AG10803 (cell line): ENCODE measurements around the gene ZC3HAV1.

ENCODE experiments used
- DNase-seq: peaks from one replicate; pipeline ENCODE4 v3.0.0; 2010; ENCODE audit warnings: low read depth
- H3K4me3 ChIP-seq: 2 replicates; pipeline ENCODE4 v1.5.1; 2011; ENCODE audit warnings: mild to moderate bottlenecking, low read length, control low read depth
- TF ChIP-seq, protein P1 (sequence below): conservative IDR thresholded peaks from 2 replicates; pipeline ENCODE4 v1.5.1; 2011; ENCODE audit warnings: mild to moderate bottlenecking, low read length, control low read depth, inconsistent platforms

The ZC3HAV1 gene

GRCh38 chr7:139109188-139109982 is at the start of gene ZC3HAV1:
TSS of gene ZC3HAV1 (minus strand) at chr7:139109720. CDS start at chr7:139109331, 389 bp downstream.
- peak within 1 kb of the TSS; percentile 91 for H3K4me3 ChIP-seq
- TF ChIP-seq, protein P1, sequence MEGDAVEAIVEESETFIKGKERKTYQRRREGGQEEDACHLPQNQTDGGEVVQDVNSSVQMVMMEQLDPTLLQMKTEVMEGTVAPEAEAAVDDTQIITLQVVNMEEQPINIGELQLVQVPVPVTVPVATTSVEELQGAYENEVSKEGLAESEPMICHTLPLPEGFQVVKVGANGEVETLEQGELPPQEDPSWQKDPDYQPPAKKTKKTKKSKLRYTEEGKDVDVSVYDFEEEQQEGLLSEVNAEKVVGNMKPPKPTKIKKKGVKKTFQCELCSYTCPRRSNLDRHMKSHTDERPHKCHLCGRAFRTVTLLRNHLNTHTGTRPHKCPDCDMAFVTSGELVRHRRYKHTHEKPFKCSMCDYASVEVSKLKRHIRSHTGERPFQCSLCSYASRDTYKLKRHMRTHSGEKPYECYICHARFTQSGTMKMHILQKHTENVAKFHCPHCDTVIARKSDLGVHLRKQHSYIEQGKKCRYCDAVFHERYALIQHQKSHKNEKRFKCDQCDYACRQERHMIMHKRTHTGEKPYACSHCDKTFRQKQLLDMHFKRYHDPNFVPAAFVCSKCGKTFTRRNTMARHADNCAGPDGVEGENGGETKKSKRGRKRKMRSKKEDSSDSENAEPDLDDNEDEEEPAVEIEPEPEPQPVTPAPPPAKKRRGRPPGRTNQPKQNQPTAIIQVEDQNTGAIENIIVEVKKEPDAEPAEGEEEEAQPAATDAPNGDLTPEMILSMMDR, result no peak
- DNase-seq, result peak; percentile 89

- TF ChIP-seq, protein P1, result no peak
- no peak overlapping the region for H3K4me3 ChIP-seq
- peak; percentile 32 for DNase-seq
Observed at GRCh38 chr7:139153832-139154231, 44.3 kb upstream of the ZC3HAV1 start.

GRCh38 chr7:139152149-139152548 is 42.6 kb upstream of the ZC3HAV1 start:
- no peak for DNase-seq
- TF ChIP-seq, protein P1, result no peak
- no peak overlapping the region for H3K4me3 ChIP-seq

GRCh38 chr7:139139150-139139549 is 29.6 kb upstream of the ZC3HAV1 start:
- TF ChIP-seq, protein P1, result no peak
- H3K4me3 ChIP-seq, result no peak overlapping the region
- no peak for DNase-seq

DNA sequence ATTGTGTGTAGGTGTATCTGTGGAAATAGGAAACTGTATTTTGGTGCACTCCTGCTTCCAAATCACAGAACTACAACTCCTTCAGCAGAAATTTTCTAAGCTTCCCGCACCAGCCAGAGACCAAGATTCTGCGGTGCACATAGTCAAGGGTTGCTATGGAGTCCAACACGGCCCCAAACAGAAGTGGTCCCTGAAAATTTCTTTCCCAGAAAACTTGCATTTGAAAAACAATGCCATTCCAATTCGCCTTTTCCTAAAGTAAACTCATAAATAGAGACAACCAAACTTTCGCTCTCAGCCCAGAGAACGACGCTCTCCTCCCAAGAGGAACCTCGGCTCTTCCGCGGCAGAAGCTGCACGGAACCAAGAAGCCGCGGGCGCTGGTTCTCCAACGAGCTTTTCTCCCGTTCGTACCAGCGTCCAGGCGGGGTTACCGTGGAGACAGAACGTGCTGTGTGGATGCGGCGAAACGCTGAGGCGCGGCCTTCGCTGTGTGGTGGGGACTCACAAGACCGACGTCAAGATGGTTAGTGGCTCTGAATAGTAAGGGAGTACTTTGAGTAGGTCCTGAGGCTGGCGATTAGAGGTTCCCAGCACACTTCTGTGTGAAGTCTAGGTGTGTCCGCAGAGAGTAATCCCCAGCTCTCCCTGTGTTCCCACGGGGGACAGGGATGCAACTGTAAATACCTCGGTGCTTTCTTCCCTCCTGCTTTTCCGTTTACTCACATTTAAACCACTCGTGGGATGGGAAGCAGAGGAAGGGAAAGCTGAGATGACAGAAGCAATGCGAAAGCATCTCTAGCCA is 24.0 kb upstream of the ZC3HAV1 start:
- TF ChIP-seq, protein P1, result no peak
- H3K4me3 ChIP-seq, result peak overlapping the region; percentile 87
- DNase-seq, result peak; percentile 87

GRCh38 chr7:139132887-139133286 is 23.4 kb upstream of the ZC3HAV1 start:
- TF ChIP-seq, protein P1, result no peak

More at GRCh38 chr7:139132887-139133286, 23.4 kb upstream of the ZC3HAV1 start:
- no peak for DNase-seq
- H3K4me3 ChIP-seq, result peak overlapping the region; percentile 87
